CD14-positive monocyte (primary cell): ENCODE data around the gene KCNT2. TPM values are rescaled to one million over a fixed set of nuclear protein-coding genes. Genes with fewer than 3 reads are reported as not detected.

ENCODE experiments used
- DNase-seq, 3 donors: peaks; one replicate each; pipeline ENCODE4 v3.0.0-alpha.2; 2011 to 2022
- H2AFZ ChIP-seq: 2 replicates; pipeline ENCODE4 v1.6.0; 2012; ENCODE audit warnings: mild to moderate bottlenecking, low read depth, low read length, inconsistent platforms; ENCODE audit not compliant: insufficient read depth, poor library complexity, severe bottlenecking
- H3K27ac ChIP-seq, 2 donors: 1 replicate in 1 of 2; 2 replicates in 1 of 2; pipeline ENCODE4 v1.5.1; 2012 to 2013; ENCODE audit warnings: low read length in 2 of 2, control low read depth in 1 of 2, inconsistent platforms in 1 of 2, low read depth in 1 of 2, mild to moderate bottlenecking in 1 of 2
- H3K27me3 ChIP-seq, 2 donors: one replicate each; pipeline versions ENCODE4 v1.6.0 to v1.6.1; 2011 to 2013; ENCODE audit warnings: low read length in 2 of 2; ENCODE audit not compliant: control insufficient read depth in 2 of 2, insufficient read depth in 2 of 2
- H3K36me3 ChIP-seq, 2 donors: replicated peaks in 1 of 2; 1 replicate in 1 of 2; 2 replicates in 1 of 2; pipeline versions ENCODE4 v1.5.1 to v1.6.1; 2012 to 2013; ENCODE audit warnings: low read length in 2 of 2, control low read depth in 1 of 2, inconsistent platforms in 1 of 2, mild to moderate bottlenecking in 1 of 2; ENCODE audit not compliant: insufficient read depth in 2 of 2, control insufficient read depth in 1 of 2
- H3K4me1 ChIP-seq, 2 donors: 1 replicate in 1 of 2; 2 replicates in 1 of 2; pipeline versions ENCODE4 v1.5.1 to v1.6.1; 2012 to 2013; ENCODE audit warnings: low read length in 2 of 2, control low read depth in 1 of 2, inconsistent platforms in 1 of 2, mild to moderate bottlenecking in 1 of 2, moderate library complexity in 1 of 2; ENCODE audit not compliant: insufficient read depth in 2 of 2, control insufficient read depth in 1 of 2
- H3K4me2 ChIP-seq: replicated peaks from 2 replicates; pipeline ENCODE3; 2012; ENCODE audit warnings: low read length, moderate library complexity, mild to moderate bottlenecking; ENCODE audit not compliant: poor library complexity, severe bottlenecking; ENCODE audit errors: extremely low read depth
- H3K4me3 ChIP-seq, 3 experiments: fragments of 200-600 bp in 1 of 3; sonication (generic) in 1 of 3; replicated peaks in 1 of 3; 1 replicate in 2 of 3; 2 replicates in 1 of 3; pipeline ENCODE4 v1.5.1; 2011 to 2013; ENCODE audit warnings: low read length in 3 of 3, mild to moderate bottlenecking in 3 of 3, control low read depth in 2 of 3, low read depth in 2 of 3, inconsistent platforms in 1 of 3, moderate library complexity in 1 of 3
- H3K79me2 ChIP-seq: 2 replicates; pipeline ENCODE4 v1.6.0; 2012; ENCODE audit warnings: mild to moderate bottlenecking, control low read depth, inconsistent platforms, low read length, moderate library complexity; ENCODE audit not compliant: insufficient read depth
- H3K9ac ChIP-seq: 2 replicates; pipeline ENCODE4 v1.6.0; 2017; ENCODE audit warnings: low read length, mild to moderate bottlenecking; ENCODE audit not compliant: insufficient read depth, poor library complexity, severe bottlenecking
- H3K9me3 ChIP-seq, 2 donors: replicated peaks in 1 of 2; 1 replicate in 1 of 2; 2 replicates in 1 of 2; pipeline versions ENCODE4 v1.5.1 to v1.6.1; 2012 to 2013; ENCODE audit warnings: low read length in 2 of 2, control low read depth in 1 of 2; ENCODE audit not compliant: control insufficient read depth in 1 of 2, insufficient read depth in 1 of 2
- H4K20me1 ChIP-seq: 2 replicates; pipeline ENCODE4 v1.6.0; 2012; ENCODE audit warnings: mild to moderate bottlenecking, low read length, control low read depth, moderate library complexity; ENCODE audit not compliant: insufficient read depth
- H3K27ac Mint-ChIP-seq, 7 donors: one replicate each; pipeline ENCODE4 v1.8.0; 2020; ENCODE audit warnings: mild to moderate bottlenecking in 7 of 7, mixed read lengths in 7 of 7, moderate library complexity in 6 of 7, inconsistent platforms in 2 of 7
- H3K27me3 Mint-ChIP-seq, 3 donors: one replicate each; pipeline ENCODE4 v1.8.0; 2021 to 2022; ENCODE audit warnings: low read depth in 3 of 3, mild to moderate bottlenecking in 3 of 3, mixed read lengths in 3 of 3, moderate library complexity in 3 of 3, inconsistent platforms in 1 of 3
- H3K36me3 Mint-ChIP-seq, 2 donors: one replicate each; pipeline ENCODE4 v1.8.0; 2020; ENCODE audit warnings: mixed read lengths in 2 of 2, inconsistent platforms in 1 of 2, mild to moderate bottlenecking in 1 of 2
- H3K4me1 Mint-ChIP-seq: one replicate; pipeline ENCODE4 v1.8.0; 2020; ENCODE audit warnings: mild to moderate bottlenecking, mixed read lengths
- H3K4me3 Mint-ChIP-seq, 2 donors: one replicate each; pipeline ENCODE4 v1.8.0; 2020; ENCODE audit warnings: mild to moderate bottlenecking in 2 of 2, mixed read lengths in 2 of 2, moderate library complexity in 1 of 2
- H3K9me3 Mint-ChIP-seq, 7 donors: one replicate each; pipeline ENCODE4 v1.8.0; 2020 to 2022; ENCODE audit warnings: mixed read lengths in 7 of 7, mild to moderate bottlenecking in 6 of 7, moderate library complexity in 6 of 7, inconsistent platforms in 2 of 7
- WGBS: methylation state at CpG from one replicate; pipeline ENCODE4 v1.1.5; 2013; ENCODE audit warnings: missing lambda C conversion rate; ENCODE audit not compliant: insufficient coverage; 5-methylcytosine and 5-hydroxymethylcytosine counted together
- intact Hi-C, 2 donors: fragments of 100-400 bp; cut with micrococcal nuclease; formaldehyde crosslinking; loops; one replicate each; pipeline versions ENCODE4 v1.15.0 to v1.15.1; 2023
- polyA plus RNA-seq, 3 donors: library from polyadenylated mRNA; depleted of rRNA in 1 of 3; unstranded in 2 of 3; stranded (reverse) in 1 of 3; fragments of 300-500 nt in 2 of 3; fragments of >200 nt in 1 of 3; fragmentation: Illumina TruSeq in 2 of 3; gene quantifications; 1 replicate in 2 of 3; 2 replicates in 1 of 3; pipeline ENCODE4 v1.2.3, GENCODE V29; 2012 to 2021
- TF ChIP-seq, protein P1 (sequence below): fragments of 200-600 bp; IDR thresholded peaks from one replicate; pipeline ENCODE4 v1.8.0; 2022; ENCODE audit warnings: antibody characterized with exemption, mild to moderate bottlenecking

KCNT2 gene
- polyA plus RNA-seq, 3 donors: not detected

DNA sequence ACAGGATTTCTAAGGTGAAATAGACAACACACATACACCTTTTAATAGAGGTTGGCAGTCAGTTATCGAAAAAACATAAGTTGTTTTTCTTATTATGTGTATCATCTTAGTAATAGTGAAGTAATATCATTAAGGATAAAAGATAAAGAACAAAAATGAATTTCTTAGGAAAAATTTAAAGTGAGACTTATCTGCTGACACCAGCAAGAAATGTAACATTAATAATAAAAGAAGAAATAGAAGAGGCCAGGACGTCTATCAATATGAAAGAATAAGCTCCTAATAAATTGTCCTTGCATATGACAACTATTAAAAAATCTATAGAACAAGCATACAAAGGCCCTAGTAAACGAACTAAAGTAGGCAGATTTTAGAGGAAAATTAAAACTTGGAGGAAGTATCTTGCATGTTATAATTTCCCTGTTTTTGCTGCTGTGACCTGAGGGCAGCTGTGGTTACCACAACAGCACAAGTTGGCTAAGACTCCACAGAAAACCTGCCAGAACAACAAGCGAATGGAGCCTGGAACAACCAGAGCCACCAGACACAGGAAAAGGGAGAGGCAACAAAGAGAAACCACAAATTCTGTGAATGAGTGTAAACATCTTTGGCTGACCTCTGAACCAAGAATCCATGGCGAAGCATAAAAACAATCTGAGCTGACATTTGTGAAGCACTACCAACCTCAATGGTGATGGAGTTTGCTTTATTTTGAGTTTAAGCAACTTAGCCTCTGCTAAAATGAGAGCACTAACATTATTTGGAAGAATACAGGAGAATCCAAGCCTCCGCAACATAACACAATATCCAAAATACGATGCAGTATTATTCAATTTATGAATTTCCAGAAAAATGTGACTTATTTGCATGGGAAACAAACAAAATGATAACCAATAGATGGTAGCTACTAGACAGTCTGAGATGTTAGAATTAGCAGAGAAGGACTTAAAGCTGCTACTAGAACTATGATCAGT lies 207.5 kb downstream of the KCNT2 start:
- no peaks in the 10 kb centered on the region for H3K9me3 ChIP-seq
- H3K36me3 ChIP-seq: no peaks in the 10 kb centered on the region
- no peaks in the 10 kb centered on the region for H3K27me3 ChIP-seq
- no peaks in the 10 kb centered on the region for H3K79me2 ChIP-seq
- H3K4me2 ChIP-seq: no peak overlapping the region
- H3K4me3 ChIP-seq: no peak overlapping the region
- Mint-ChIP-seq H3K27me3 (no peaks in the 10 kb centered on the region), H3K4me3 (no peak overlapping the region), H3K27ac (no peak overlapping the region), H3K9me3 (no peaks in the 10 kb centered on the region), H3K4me1 (peaks cover 11% of the 10 kb centered on the region), H3K36me3 (no peaks in the 10 kb centered on the region)
- intact Hi-C loops: no loop called here
- H3K27ac ChIP-seq: no peak overlapping the region
- TF ChIP-seq, protein P1, sequence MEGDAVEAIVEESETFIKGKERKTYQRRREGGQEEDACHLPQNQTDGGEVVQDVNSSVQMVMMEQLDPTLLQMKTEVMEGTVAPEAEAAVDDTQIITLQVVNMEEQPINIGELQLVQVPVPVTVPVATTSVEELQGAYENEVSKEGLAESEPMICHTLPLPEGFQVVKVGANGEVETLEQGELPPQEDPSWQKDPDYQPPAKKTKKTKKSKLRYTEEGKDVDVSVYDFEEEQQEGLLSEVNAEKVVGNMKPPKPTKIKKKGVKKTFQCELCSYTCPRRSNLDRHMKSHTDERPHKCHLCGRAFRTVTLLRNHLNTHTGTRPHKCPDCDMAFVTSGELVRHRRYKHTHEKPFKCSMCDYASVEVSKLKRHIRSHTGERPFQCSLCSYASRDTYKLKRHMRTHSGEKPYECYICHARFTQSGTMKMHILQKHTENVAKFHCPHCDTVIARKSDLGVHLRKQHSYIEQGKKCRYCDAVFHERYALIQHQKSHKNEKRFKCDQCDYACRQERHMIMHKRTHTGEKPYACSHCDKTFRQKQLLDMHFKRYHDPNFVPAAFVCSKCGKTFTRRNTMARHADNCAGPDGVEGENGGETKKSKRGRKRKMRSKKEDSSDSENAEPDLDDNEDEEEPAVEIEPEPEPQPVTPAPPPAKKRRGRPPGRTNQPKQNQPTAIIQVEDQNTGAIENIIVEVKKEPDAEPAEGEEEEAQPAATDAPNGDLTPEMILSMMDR: no peak
- H3K9ac ChIP-seq: no peak overlapping the region
- DNase-seq: no peak
- no peaks in the 10 kb centered on the region for H3K4me1 ChIP-seq
- no CpG with 5 or more reads among the region's 7 CpGs for WGBS
- H4K20me1 ChIP-seq: no peaks in the 10 kb centered on the region
- no peak overlapping the region for H2AFZ ChIP-seq

DNA sequence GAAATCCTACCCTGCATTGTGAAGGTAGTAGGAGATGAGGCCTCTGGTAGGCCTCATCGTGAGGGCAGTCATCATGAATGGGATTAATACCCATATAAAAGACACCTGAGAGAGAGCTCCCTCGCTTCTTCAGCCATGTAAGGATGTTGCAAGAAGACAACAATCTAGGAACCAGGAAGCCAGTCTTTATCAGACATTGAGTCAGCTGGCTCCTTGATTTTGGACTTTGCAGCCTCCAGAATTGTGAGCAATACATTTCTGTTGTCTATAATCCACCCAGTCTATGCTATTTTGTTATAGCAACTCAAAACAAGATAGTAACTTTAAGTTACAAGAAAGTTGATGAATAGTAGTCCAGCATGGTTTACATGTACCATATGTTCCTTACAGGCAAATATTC lies 208.5 kb downstream of the KCNT2 start:
- no peaks in the 10 kb centered on the region for H3K9me3 Mint-ChIP-seq
- no peaks in the 10 kb centered on the region for H3K27me3 ChIP-seq
- no peaks in the 10 kb centered on the region for H3K36me3 Mint-ChIP-seq
- no peak overlapping the region for H3K4me3 Mint-ChIP-seq
- no peaks in the 10 kb centered on the region for H3K36me3 ChIP-seq
- no peak overlapping the region for H2AFZ ChIP-seq
- no peaks in the 10 kb centered on the region for H3K9me3 ChIP-seq
- H3K27ac Mint-ChIP-seq: no peak overlapping the region
- H3K27me3 Mint-ChIP-seq: no peaks in the 10 kb centered on the region
- no peak overlapping the region for H3K27ac ChIP-seq
- WGBS: 83% methylated on average over 1 of the region's 2 CpGs
- H3K4me3 ChIP-seq: no peak overlapping the region
- H3K79me2 ChIP-seq: no peaks in the 10 kb centered on the region
- peaks cover 11% of the 10 kb centered on the region for H3K4me1 Mint-ChIP-seq
- intact Hi-C loops: no loop called here
- DNase-seq: no peak
- no peak overlapping the region for H3K9ac ChIP-seq
- no peak overlapping the region for H3K4me2 ChIP-seq
- H3K4me1 ChIP-seq: no peaks in the 10 kb centered on the region
- TF ChIP-seq, protein P1: no peak
- no peaks in the 10 kb centered on the region for H4K20me1 ChIP-seq
